Measurements from ENCODE around the gene APH1A. TPM values are rescaled to one million over a fixed set of nuclear protein-coding genes. Genes with fewer than 3 reads are reported as not detected.
A peak's percentile ranks its signal among the peaks of the same experiment; 100 is the strongest.

APH1A gene
- total and polyA plus RNA-seq, 12 donors, result 52.9 to 86.9 (median 65.7) TPM

DNA sequence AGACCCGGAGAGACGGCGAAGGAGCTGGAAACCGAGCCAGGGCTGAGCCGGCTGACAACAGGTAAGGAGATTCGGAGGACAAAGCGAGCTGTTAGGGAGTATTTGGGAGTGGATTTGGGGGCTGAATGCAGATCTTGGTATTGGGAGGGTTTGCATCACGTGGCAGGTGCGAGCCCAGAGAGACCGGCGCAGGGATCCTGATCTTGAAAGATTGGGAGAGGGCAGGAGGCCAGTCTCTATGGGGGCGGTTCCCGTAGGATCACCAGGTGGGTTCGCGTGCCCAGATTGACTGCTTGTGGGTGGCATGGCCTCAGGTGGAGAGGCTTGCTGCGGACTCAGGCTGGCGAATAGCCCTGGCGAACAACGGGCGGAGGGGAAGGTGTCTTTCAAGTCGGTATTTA, 13.7 kb upstream of the APH1A start:
- Histone ChIP-seq H3K27me3 (peaks cover 0 to 11% (median 0%) of the 10 kb centered on the region in 7 donors), H3K27ac (peak overlapping the region; percentile 66 to 93 (median 91)), H3K9me3 (no peaks in the 10 kb centered on the region), H3K36me3 (peaks cover 0 to 76% (median 21%) of the 10 kb centered on the region in 9 donors), H3K4me3 (peak overlapping the region; percentile 29 to 76 (median 59)), H3K4me1 (peaks cover 0 to 32% (median 24%) of the 10 kb centered on the region in 9 donors)
- TF ChIP-seq, protein P1, sequence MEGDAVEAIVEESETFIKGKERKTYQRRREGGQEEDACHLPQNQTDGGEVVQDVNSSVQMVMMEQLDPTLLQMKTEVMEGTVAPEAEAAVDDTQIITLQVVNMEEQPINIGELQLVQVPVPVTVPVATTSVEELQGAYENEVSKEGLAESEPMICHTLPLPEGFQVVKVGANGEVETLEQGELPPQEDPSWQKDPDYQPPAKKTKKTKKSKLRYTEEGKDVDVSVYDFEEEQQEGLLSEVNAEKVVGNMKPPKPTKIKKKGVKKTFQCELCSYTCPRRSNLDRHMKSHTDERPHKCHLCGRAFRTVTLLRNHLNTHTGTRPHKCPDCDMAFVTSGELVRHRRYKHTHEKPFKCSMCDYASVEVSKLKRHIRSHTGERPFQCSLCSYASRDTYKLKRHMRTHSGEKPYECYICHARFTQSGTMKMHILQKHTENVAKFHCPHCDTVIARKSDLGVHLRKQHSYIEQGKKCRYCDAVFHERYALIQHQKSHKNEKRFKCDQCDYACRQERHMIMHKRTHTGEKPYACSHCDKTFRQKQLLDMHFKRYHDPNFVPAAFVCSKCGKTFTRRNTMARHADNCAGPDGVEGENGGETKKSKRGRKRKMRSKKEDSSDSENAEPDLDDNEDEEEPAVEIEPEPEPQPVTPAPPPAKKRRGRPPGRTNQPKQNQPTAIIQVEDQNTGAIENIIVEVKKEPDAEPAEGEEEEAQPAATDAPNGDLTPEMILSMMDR (IDR thresholded peaks at IDR 0.05), result no peak
- ATAC-seq (peak in 7 of 8 donors; percentile 3 to 54 (median 14)), DNase-seq (peak in 1 of 2 donors; percentile 37)
- intact Hi-C loops (cut with DNase I), result loop anchor here in 1 of 10 donors (10.0 kb wide), 1 partner anchor 262 kb away; the partner anchor contains the start of gene ADAMTSL4
- WGBS, 2 donors, result 3% methylated on average over 21 of the region's 21 CpGs

DNA sequence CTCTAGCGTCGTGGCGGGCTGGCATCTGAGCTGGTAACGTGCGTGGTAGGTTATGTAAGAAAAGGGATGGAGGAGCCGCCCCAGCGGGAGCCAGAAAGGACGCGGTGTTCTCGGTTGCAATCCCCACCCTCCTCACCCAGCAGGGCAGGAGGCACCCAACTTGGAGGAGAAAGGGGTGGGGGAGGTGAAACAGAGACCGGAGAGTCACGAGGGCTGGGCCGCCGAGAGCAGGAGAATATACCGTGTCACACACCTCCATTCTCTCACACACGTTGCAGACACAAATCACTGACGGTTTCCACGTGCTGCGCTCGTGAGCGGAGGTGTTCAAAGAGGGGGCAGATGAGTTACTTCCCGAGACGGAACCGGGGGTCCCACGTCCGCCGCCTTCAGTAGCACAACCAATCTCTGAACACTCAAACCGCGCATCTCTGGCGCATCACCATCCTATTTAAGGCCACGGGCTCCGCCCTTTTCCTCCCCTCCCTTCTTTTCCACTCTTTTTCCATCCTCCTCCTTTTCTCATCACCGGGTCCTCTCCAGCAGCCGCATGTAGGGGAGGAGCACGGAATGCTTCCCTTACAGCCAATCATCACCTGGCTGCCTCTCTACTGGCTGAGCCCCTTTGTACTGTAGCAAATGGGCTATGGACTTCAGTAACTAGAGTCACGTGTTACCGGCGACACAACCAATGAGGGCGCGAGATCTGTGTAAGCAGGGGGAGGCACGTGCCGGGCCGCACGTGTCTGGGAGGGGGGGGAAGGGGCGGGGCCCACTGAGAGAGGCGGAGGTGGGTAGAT, 13.1 kb upstream of the APH1A start, which contains the start of gene CIART:
Gene CIART, plus strand, starts transcription at position 797 of the 800 bp plus-strand sequence. CDS start 714 bp downstream, outside the sequence.
- Histone ChIP-seq H3K4me1 (peaks cover 0 to 32% (median 24%) of the 10 kb centered on the region in 9 donors), H3K9me3 (no peaks in the 10 kb centered on the region), H3K4me3 (peak within 1 kb of the TSS; percentile 35 to 76 (median 59)), H3K27ac (peak within 1 kb of the TSS; percentile 83 to 93 (median 91)), H3K36me3 (peaks cover 0 to 74% (median 18%) of the 10 kb centered on the region in 9 donors), H3K27me3 (peaks cover 0 to 11% (median 0%) of the 10 kb centered on the region in 7 donors)
- WGBS, 2 donors, result 1% methylated on average over 46 of the region's 46 CpGs
- ATAC-seq, result peak; percentile 94 to 97 (median 96)
- TF ChIP-seq, protein P1 (IDR thresholded peaks at IDR 0.05), result no peak
- peak; percentile 85 to 96 for DNase-seq
- intact Hi-C loops (cut with DNase I), result loop anchor here in 7 of 10 donors (1.0 to 10.0 kb wide), 5 partner anchors 25 to 263 kb away; partner anchors contain the start of genes CA14 (in 2 of the 7) and ADAMTSL4 (in 1 of the 7)

DNA sequence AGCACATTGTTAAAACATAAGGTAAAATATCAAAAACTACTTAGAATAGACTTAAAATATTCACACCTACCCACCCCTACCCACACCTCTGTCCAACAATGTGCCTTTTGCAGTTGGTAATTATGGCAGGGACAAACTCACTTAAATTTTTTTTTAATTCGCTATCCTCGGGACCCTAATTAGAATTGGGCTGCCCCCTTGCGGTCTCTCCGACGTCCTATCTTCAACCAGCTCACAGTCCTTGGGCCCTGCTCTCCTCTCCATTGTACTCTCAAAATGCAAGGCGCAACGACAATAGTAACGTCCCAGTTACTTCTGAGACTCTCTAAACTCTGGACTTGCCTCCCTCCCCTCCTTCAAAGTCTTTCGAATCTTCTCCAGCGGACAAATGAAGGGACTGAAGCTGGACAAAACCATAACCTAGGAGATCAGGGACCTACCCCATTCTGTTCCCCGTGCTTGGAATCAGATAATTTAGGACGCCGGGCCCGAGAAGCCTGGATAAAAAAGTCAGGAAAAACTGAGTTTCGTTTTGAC, 12.5 kb upstream of the APH1A start:
- 3 to 6% methylated on average over 15 of the region's 15 CpGs for WGBS, 2 donors
- peaks cover 0 to 11% (median 0%) of the 10 kb centered on the region in 7 donors for H3K27me3 ChIP-seq

More for the DNA sequence above, 12.5 kb upstream of the APH1A start:
- Histone ChIP-seq H3K27ac (peak overlapping the region; percentile 83 to 93 (median 91)), H3K36me3 (peaks cover 0 to 74% (median 11%) of the 10 kb centered on the region in 9 donors), H3K4me1 (peaks cover 0 to 32% (median 24%) of the 10 kb centered on the region in 9 donors), H3K4me3 (peak overlapping the region; percentile 35 to 76 (median 59)), H3K9me3 (no peaks in the 10 kb centered on the region)
- TF ChIP-seq, protein P1 (IDR thresholded peaks at IDR 0.05), result peak; percentile 39 to 89 (median 78)
- intact Hi-C loops (cut with DNase I), result loop anchor here in 7 of 10 donors (1.0 to 10.0 kb wide), 5 partner anchors 24 to 264 kb away; partner anchors contain the start of genes CA14 (in 2 of the 7) and ADAMTSL4 (in 1 of the 7)
- DNase-seq (peak; percentile 68 to 81), ATAC-seq (peak; percentile 46 to 86 (median 75))

Data from heart right ventricle (tissue), 16 donors.